ENCODE results near the gene KRT2.

DNA sequence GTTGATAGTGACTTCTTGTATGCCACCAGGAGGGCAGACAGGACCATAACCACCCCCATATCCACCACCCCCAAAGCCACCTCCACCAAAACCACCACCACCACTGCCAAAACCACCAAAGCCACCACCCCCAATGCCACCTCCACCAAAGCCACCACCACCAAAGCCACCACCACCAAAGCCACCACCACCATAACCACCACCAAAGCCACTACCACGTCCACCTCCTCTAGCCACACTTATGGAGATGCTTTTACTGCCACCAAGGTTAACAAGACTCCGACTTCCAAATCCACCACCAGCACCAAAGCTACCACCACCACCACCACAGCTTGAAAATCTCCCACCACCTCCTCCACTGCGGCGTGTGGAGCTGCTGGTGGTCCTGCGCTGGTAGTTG, 27.9 kb upstream of the KRT2 start:
- TF ChIP-seq, protein P1, sequence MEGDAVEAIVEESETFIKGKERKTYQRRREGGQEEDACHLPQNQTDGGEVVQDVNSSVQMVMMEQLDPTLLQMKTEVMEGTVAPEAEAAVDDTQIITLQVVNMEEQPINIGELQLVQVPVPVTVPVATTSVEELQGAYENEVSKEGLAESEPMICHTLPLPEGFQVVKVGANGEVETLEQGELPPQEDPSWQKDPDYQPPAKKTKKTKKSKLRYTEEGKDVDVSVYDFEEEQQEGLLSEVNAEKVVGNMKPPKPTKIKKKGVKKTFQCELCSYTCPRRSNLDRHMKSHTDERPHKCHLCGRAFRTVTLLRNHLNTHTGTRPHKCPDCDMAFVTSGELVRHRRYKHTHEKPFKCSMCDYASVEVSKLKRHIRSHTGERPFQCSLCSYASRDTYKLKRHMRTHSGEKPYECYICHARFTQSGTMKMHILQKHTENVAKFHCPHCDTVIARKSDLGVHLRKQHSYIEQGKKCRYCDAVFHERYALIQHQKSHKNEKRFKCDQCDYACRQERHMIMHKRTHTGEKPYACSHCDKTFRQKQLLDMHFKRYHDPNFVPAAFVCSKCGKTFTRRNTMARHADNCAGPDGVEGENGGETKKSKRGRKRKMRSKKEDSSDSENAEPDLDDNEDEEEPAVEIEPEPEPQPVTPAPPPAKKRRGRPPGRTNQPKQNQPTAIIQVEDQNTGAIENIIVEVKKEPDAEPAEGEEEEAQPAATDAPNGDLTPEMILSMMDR (IDR thresholded peaks at IDR 0.05 in 8 of 11, conservative IDR thresholded peaks at IDR 0.05 in 3 of 11) = no peak
- no peak for TF ChIP-seq POLR2A (IDR thresholded peaks at IDR 0.05)

Data from spleen (tissue), 7 donors.